GM12874 (cell line): Measurements from ENCODE around the gene KRAS.

Experiments used
- CTCF ChIP-seq: IDR thresholded peaks from 2 replicates; pipeline ENCODE4 v1.5.1; 2011; ENCODE audit warnings: low read depth, mild to moderate bottlenecking, control low read depth, low read length, moderate library complexity; ENCODE audit not compliant: insufficient read depth

The KRAS gene

GRCh38 chr12:25283006-25283405, 32.3 kb upstream of the KRAS start:
- no peak for TF ChIP-seq CTCF

GRCh38 chr12:25280082-25280481, 29.4 kb upstream of the KRAS start:
- TF ChIP-seq CTCF = no peak

GRCh38 chr12:25278269-25278668, 27.5 kb upstream of the KRAS start:
- no peak for TF ChIP-seq CTCF

GRCh38 chr12:25276199-25276937, 25.6 kb upstream of the KRAS start:
- TF ChIP-seq CTCF = no peak

- TF ChIP-seq CTCF = no peak
Observed at GRCh38 chr12:25271486-25272098, 20.9 kb upstream of the KRAS start.

- no peak for TF ChIP-seq CTCF
Observed at GRCh38 chr12:25269701-25270100, 19.0 kb upstream of the KRAS start.

- no peak for TF ChIP-seq CTCF
Observed at GRCh38 chr12:25266497-25266896, 15.8 kb upstream of the KRAS start.
